ENCODE results near the gene ZNF804A. TPM values are rescaled to one million over a fixed set of nuclear protein-coding genes. Genes with fewer than 3 reads are reported as not detected.

ZNF804A gene
- total and polyA plus RNA-seq, 8 donors, result 0.03 to 3.7 (median 0.33) TPM; not detected in 2

GRCh38 chr2:184971546-184972068, 373.3 kb downstream of the ZNF804A start:
- DNase-seq, result no peak
- H3K4me3 ChIP-seq, result no peak overlapping the region
- intact Hi-C loops (cut with DNase I; ENCODE audit: low total_unique reads), result no loop called here
- peaks cover 0 to 10% (median 0%) of the 10 kb centered on the region in 4 donors for H3K9me3 ChIP-seq
- H3K4me1 ChIP-seq, result no peaks in the 10 kb centered on the region
- H3K27me3 ChIP-seq, result no peaks in the 10 kb centered on the region
- WGBS, 5 donors, result 52 to 68% (median 66%) methylated on average over 3 of the region's 3 CpGs
- TF ChIP-seq POLR2A (IDR thresholded peaks at IDR 0.05) (no peak), POLR2AphosphoS5 (IDR thresholded peaks at IDR 0.05) (no peak)
- no peaks in the 10 kb centered on the region for H3K36me3 ChIP-seq
- no peak overlapping the region for H3K27ac ChIP-seq
